GM12878 (cell line): ENCODE results near the gene RPS6KA5. TPM values are rescaled to one million over a fixed set of nuclear protein-coding genes. Genes with fewer than 3 reads are reported as not detected.

Source experiments
- ATAC-seq: fragments of 200-7000 bp; cut with Tn5 transposase; 3 replicates; pipeline ENCODE4 v1.9.1; 2020; ENCODE audit warnings: mild to moderate bottlenecking, moderate library complexity
- BruUV-seq: library from RNA; stranded (reverse); fragments of 400-500 nt; replicated peaks from 2 replicates; lab custom pipeline; 2021; lab: Mats Ljungman, UMichigan
- CTCF ChIA-PET: fragments of 300-600 bp; sonication (Branson Sonifier 250); formaldehyde crosslinking; extraction: SDS; loops from one replicate; lab custom pipeline; 2021; ENCODE audit warnings: inconsistent platforms; lab: Yijun Ruan, JAX
- POLR2A ChIA-PET: fragments of 350-600 bp; formaldehyde crosslinking; extraction: SDS; loops from one replicate; lab custom pipeline; 2021; ENCODE audit warnings: inconsistent platforms; lab: Charles Lee
- RAD21 ChIA-PET: fragments of 300-600 bp; sonication (Branson Sonifier 250); formaldehyde crosslinking; loops from one replicate; lab custom pipeline; 2023; ENCODE audit warnings: antibody characterized with exemption; ENCODE audit not compliant: unreplicated experiment; lab: Charles Lee
- SMC1A ChIA-PET: fragments of 300-600 bp; sonication (Branson Sonifier 250); formaldehyde crosslinking; loops from one replicate; lab custom pipeline; 2023; ENCODE audit not compliant: unreplicated experiment, uncharacterized antibody; lab: Charles Lee
- DNase-seq: peaks from one replicate; pipeline ENCODE4 v3.0.0-alpha.2; 2011; ENCODE audit warnings: low read depth, low spot score
- FAIRE-seq: peaks from 3 replicates; lab custom pipeline; 2011; peaks lifted over from hg19 to GRCh38; lab: Jason Lieb, UNC
- H2AFZ ChIP-seq: 2 replicates; pipeline ENCODE4 v1.6.0; 2011; ENCODE audit warnings: low read depth, low read length, control low read depth; ENCODE audit not compliant: control insufficient read depth
- H3K27ac ChIP-seq: 2 replicates; pipeline ENCODE4 v1.5.1; 2011; ENCODE audit warnings: control low read depth; ENCODE audit not compliant: control insufficient read depth, insufficient read depth
- H3K27me3 ChIP-seq, 2 experiments: replicated peaks in 1 of 2; 2 replicates each; pipeline versions ENCODE4 v1.6.0 to v1.6.1; 2011; ENCODE audit warnings: low read length in 1 of 2; ENCODE audit not compliant: control insufficient read depth in 2 of 2, insufficient read depth in 2 of 2
- H3K36me3 ChIP-seq, 2 experiments: 2 replicates each; pipeline ENCODE4 v1.5.1; 2011; ENCODE audit warnings: low read length in 1 of 2; ENCODE audit not compliant: control insufficient read depth in 2 of 2, insufficient read depth in 2 of 2
- H3K4me1 ChIP-seq: 2 replicates; pipeline ENCODE4 v1.6.1; 2011; ENCODE audit warnings: mild to moderate bottlenecking, low read length, moderate library complexity, mixed read lengths; ENCODE audit not compliant: control insufficient read depth, insufficient read depth
- H3K4me2 ChIP-seq: 2 replicates; pipeline ENCODE4 v1.6.0; 2011; ENCODE audit warnings: control low read depth; ENCODE audit not compliant: control insufficient read depth, insufficient read depth
- H3K4me3 ChIP-seq: fragments of 200-600 bp; sonication (generic); 2 replicates; pipeline ENCODE4 v1.5.1; 2016
- H3K79me2 ChIP-seq: 2 replicates; pipeline ENCODE4 v1.6.0; 2011; ENCODE audit warnings: low read length; ENCODE audit not compliant: control insufficient read depth, insufficient read depth
- H3K9ac ChIP-seq: 2 replicates; pipeline ENCODE4 v1.8.0; 2011; ENCODE audit warnings: low read length, control low read depth, mixed read lengths; ENCODE audit not compliant: control insufficient read depth, insufficient read depth
- H3K9me3 ChIP-seq: replicated peaks from 3 replicates; pipeline ENCODE4 v1.5.1; 2011; ENCODE audit warnings: mild to moderate bottlenecking, low read length; ENCODE audit not compliant: control insufficient read depth, insufficient read depth
- H4K20me1 ChIP-seq: 2 replicates; pipeline ENCODE4 v1.6.0; 2011; ENCODE audit not compliant: control insufficient read depth, insufficient read depth
- EZH2 ChIP-seq: IDR thresholded peaks from 2 replicates; pipeline ENCODE4 v1.6.1; 2012; ENCODE audit warnings: low read depth, mild to moderate bottlenecking, control low read depth, inconsistent platforms, low read length, borderline replicate concordance; ENCODE audit not compliant: control insufficient read depth
- GATAD2B ChIP-seq: fragments of 450-650 bp; conservative IDR thresholded peaks from 2 replicates; pipeline ENCODE4 v1.6.1; 2017; ENCODE audit warnings: low read depth, mild to moderate bottlenecking, moderate library complexity
- RAD51 ChIP-seq: fragments of 450-650 bp; IDR thresholded peaks from 2 replicates; pipeline ENCODE4 v1.6.1; 2016; ENCODE audit warnings: moderate library complexity, mild to moderate bottlenecking, inconsistent platforms
- RUNX3 ChIP-seq: IDR thresholded peaks from 2 replicates; pipeline ENCODE4 v1.6.1; 2012; ENCODE audit warnings: low read length, inconsistent platforms
- SREBF2 ChIP-seq: IDR thresholded peaks from 2 replicates; pipeline ENCODE4 v1.6.1; 2012; ENCODE audit warnings: mild to moderate bottlenecking, low read length
- STAT3 ChIP-seq: IDR thresholded peaks from 2 replicates; pipeline ENCODE4 v1.6.1; 2011; ENCODE audit warnings: low read depth, low read length, improper control_type of control experiment
- ZNF24 ChIP-seq: fragments of 450-650 bp; IDR thresholded peaks from 2 replicates; pipeline ENCODE4 v1.6.1; 2017; ENCODE audit warnings: antibody characterized with exemption, mild to moderate bottlenecking
- ZNF622 ChIP-seq: fragments of 450-650 bp; IDR thresholded peaks from 2 replicates; pipeline ENCODE4 v1.6.1; 2017; ENCODE audit warnings: mild to moderate bottlenecking, inconsistent platforms
- WGBS: methylation state at CpG from one replicate; pipeline ENCODE4 v1.1.6; 2016; ENCODE audit warnings: low lambda C conversion rate; ENCODE audit not compliant: insufficient replicate concordance, insufficient coverage; ENCODE audit errors: missing lambda C conversion rate; 5-methylcytosine and 5-hydroxymethylcytosine counted together
- in situ Hi-C: fragments of 300-500 bp; cut with MboI; formaldehyde crosslinking; loops from 9 replicates; pipeline ENCODE4 v1.14.3; 2018; ENCODE audit warnings: mixed read lengths
- intact Hi-C: fragments of 100-400 bp; cut with micrococcal nuclease; formaldehyde crosslinking; loops from one replicate; pipeline ENCODE4 v1.14.2; 2022; ENCODE audit not compliant: unreplicated experiment
- polyA plus RNA-seq, 11 experiments: library from polyadenylated mRNA; depleted of rRNA in 4 of 11; unstranded in 6 of 11; stranded (reverse) in 5 of 11; fragments of >200 nt; fragmentation: Nextera tagmentation in 4 of 11; fragmentation: Illumina TruSeq in 1 of 11; extraction: Ambion mirVana in 4 of 11; extraction: Trizol in 1 of 11; gene quantifications; 1 replicate in 1 of 11; 2 replicates in 10 of 11; pipeline versions ENCODE4 v1.2.1 to v1.2.3, GENCODE V29; 2011 to 2016; ENCODE audit warnings: inconsistent platforms in 2 of 11, missing spikeins in 2 of 11, low read depth in 1 of 11
- total RNA-seq, 4 experiments: library from RNA; depleted of rRNA in 3 of 4; stranded (reverse); fragments of >200 nt in 3 of 4; fragmentation: Illumina TruSeq in 1 of 4; extraction: Trizol in 1 of 4; gene quantifications; 2 replicates each; pipeline versions ENCODE4 v1.2.1 to v1.2.3, GENCODE V29; 2013 to 2021
- TF ChIP-seq, protein P1 (sequence below): fragments of 450-650 bp; formaldehyde crosslinking; IDR thresholded peaks from 2 replicates; pipeline ENCODE4 v1.5.0; 2022; ENCODE audit warnings: mild to moderate bottlenecking, missing genetic modification characterization
- TF ChIP-seq, protein P2 (sequence below): fragments of 450-650 bp; IDR thresholded peaks from 2 replicates; pipeline ENCODE4 v1.6.1; 2017; ENCODE audit warnings: low read depth, mild to moderate bottlenecking, moderate library complexity

Gene RPS6KA5
- total and polyA plus RNA-seq, 10 of the 15 experiments (the other 5 are each of a cell fraction or from before 2014, with no cell fraction given), result 1.4 to 7.0 (median 3.7) TPM

DNA sequence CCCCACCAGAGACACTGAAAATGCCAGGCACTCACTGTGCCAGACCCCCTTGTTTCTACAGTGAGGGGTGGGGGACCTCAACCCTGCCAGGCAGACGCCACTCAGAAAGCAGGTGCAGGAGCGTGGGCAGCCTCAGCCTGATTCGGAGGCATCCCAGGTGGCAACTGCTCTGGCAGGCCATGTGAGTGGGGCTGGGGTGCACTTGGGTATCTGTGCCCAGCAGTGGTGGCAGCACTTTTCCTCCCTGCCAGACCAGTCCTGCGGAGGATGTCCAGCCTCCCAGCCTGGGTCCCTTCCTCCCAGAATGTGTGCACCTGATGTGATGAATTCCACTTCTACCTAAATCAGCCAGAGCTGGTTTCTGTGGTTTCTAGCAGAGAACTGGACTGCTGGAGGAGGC, 230.8 kb downstream of the RPS6KA5 start:
- Histone ChIP-seq H3K79me2 (no peaks in the 10 kb centered on the region), H3K4me1 (peaks cover 12% of the 10 kb centered on the region), H3K36me3 (no peaks in the 10 kb centered on the region), H3K27me3 (no peaks in the 10 kb centered on the region), H3K27ac (no peak overlapping the region)
- BruUV-seq, result no TSS peak
- intact Hi-C loops, result no loop called here
- no peak for TF ChIP-seq RAD51
- no peak for TF ChIP-seq EZH2
- no peak for TF ChIP-seq SREBF2
- TF ChIP-seq GATAD2B, result no peak
- no peak for TF ChIP-seq ZNF622
- TF ChIP-seq RUNX3, result no peak
- TF ChIP-seq, all 136 proteins: peak for 0
- no peak overlapping the region for H3K4me2 ChIP-seq
- H3K9ac ChIP-seq, result no peak overlapping the region
- no peak overlapping the region for H3K4me3 ChIP-seq
- POLR2A ChIA-PET, result no interaction called here
- H4K20me1 ChIP-seq, result no peaks in the 10 kb centered on the region
- no peak overlapping the region for H2AFZ ChIP-seq
- SMC1A ChIA-PET, result no interaction called here
- no peak for FAIRE-seq
- CTCF ChIA-PET, result no interaction called here
- RAD21 ChIA-PET, result no interaction called here
- in situ Hi-C loops, result no loop called here
- ATAC-seq, result no peak
- WGBS, result 98% methylated on average over 4 of the region's 4 CpGs
- no peak for DNase-seq
- H3K9me3 ChIP-seq, result peaks cover 2% of the 10 kb centered on the region; the same call in 2 of the 3 replicates

DNA sequence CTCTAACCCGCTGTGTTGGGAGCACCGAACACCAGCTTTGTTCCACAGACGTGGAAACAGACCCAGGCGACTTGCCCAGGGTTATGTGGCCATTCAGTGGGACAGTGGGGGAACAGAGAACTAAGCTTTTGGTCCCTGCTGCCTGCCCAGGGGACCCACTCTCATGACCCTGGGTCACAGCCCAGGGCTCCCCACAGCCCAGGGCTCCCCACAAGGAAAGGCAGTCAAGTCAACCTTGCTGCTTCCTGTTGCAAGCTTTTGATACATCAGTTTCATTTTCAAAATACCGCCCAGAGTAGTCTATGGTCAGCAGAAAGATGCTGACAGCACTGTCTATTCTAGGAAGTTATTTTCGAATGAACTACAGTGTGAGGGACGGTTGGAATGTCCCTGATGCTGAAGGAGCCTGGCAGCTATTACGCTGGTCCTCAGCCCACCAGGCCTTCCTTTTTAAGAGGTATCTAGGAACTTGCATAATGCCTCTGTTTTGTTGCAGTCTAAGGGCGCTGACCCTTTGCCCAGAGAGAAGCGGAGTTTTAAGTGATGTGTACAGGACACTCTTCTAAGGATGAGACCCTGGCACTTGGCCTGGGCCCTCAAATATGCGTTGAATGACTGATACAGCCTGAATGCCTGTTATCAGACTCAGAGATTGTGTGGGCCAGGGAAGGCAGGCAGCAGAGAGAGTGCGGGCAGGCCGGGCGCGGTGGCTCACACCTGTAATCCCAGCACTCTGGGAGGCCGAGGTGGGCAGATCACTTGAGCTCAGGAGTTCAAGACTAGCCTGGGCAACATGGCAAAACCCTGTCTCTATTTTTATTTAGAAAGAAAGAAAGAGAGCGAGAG, 231.6 kb downstream of the RPS6KA5 start:
- H3K9me3 ChIP-seq, result peaks cover 2% of the 10 kb centered on the region; the same call in 2 of the 3 replicates
- FAIRE-seq (peak; percentile 59), ATAC-seq (peak; percentile 74), DNase-seq (no peak)
- H3K9ac ChIP-seq, result no peak overlapping the region; the same call in 1 of the 2 replicates
- peak overlapping the region; percentile 16; the same call in 1 of the 2 replicates for H3K4me3 ChIP-seq
- no peaks in the 10 kb centered on the region for H3K27me3 ChIP-seq
- no peaks in the 10 kb centered on the region for H4K20me1 ChIP-seq
- BruUV-seq, result TSS peak; percentile 62
- TF ChIP-seq STAT3 (no peak), ZNF24 (no peak)
- TF ChIP-seq, protein P1, sequence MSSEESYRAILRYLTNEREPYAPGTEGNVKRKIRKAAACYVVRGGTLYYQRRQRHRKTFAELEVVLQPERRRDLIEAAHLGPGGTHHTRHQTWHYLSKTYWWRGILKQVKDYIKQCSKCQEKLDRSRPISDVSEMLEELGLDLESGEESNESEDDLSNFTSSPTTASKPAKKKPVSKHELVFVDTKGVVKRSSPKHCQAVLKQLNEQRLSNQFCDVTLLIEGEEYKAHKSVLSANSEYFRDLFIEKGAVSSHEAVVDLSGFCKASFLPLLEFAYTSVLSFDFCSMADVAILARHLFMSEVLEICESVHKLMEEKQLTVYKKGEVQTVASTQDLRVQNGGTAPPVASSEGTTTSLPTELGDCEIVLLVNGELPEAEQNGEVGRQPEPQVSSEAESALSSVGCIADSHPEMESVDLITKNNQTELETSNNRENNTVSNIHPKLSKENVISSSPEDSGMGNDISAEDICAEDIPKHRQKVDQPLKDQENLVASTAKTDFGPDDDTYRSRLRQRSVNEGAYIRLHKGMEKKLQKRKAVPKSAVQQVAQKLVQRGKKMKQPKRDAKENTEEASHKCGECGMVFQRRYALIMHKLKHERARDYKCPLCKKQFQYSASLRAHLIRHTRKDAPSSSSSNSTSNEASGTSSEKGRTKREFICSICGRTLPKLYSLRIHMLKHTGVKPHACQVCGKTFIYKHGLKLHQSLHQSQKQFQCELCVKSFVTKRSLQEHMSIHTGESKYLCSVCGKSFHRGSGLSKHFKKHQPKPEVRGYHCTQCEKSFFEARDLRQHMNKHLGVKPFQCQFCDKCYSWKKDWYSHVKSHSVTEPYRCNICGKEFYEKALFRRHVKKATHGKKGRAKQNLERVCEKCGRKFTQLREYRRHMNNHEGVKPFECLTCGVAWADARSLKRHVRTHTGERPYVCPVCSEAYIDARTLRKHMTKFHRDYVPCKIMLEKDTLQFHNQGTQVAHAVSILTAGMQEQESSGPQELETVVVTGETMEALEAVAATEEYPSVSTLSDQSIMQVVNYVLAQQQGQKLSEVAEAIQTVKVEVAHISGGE (CRISPR knock-in tag), result no peak
- TF ChIP-seq, protein P2, sequence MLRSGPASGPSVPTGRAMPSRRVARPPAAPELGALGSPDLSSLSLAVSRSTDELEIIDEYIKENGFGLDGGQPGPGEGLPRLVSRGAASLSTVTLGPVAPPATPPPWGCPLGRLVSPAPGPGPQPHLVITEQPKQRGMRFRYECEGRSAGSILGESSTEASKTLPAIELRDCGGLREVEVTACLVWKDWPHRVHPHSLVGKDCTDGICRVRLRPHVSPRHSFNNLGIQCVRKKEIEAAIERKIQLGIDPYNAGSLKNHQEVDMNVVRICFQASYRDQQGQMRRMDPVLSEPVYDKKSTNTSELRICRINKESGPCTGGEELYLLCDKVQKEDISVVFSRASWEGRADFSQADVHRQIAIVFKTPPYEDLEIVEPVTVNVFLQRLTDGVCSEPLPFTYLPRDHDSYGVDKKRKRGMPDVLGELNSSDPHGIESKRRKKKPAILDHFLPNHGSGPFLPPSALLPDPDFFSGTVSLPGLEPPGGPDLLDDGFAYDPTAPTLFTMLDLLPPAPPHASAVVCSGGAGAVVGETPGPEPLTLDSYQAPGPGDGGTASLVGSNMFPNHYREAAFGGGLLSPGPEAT, result no peak
- intact Hi-C loops (no loop called here), in situ Hi-C loops (no loop called here)
- RAD21 ChIA-PET, result no interaction called here
- CTCF ChIA-PET, result no interaction called here
- H3K4me1 ChIP-seq, result peaks cover 12% of the 10 kb centered on the region
- H3K4me2 ChIP-seq, result peak overlapping the region; percentile 80
- peak overlapping the region; percentile 74 for H2AFZ ChIP-seq
- POLR2A ChIA-PET, result no interaction called here
- H3K79me2 ChIP-seq, result no peaks in the 10 kb centered on the region
- SMC1A ChIA-PET, result no interaction called here
- no peaks in the 10 kb centered on the region for H3K36me3 ChIP-seq
- peak overlapping the region; percentile 13; the same call in 1 of the 2 replicates for H3K27ac ChIP-seq
- 68% methylated on average over 17 of the region's 17 CpGs for WGBS
